ENCODE results near the gene CTNNA1. TPM values are rescaled to one million over a fixed set of nuclear protein-coding genes. Genes with fewer than 3 reads are reported as not detected.

CTNNA1 gene
- total RNA-seq, 2 experiments from 2014 or later, result 58.1 to 69.7 TPM

GRCh38 chr5:138949223-138949574 is 196.0 kb downstream of the CTNNA1 start:
- no peaks in the 10 kb centered on the region for H3K27me3 Mint-ChIP-seq
- no peak overlapping the region for H3K4me3 Mint-ChIP-seq
- no peak overlapping the region for H3K27ac Mint-ChIP-seq
- H3K36me3 Mint-ChIP-seq, result no peaks in the 10 kb centered on the region
- no peak for DNase-seq
- peaks cover 15% of the 10 kb centered on the region for H3K4me1 Mint-ChIP-seq
- no peaks in the 10 kb centered on the region for H3K9me3 Mint-ChIP-seq

GRCh38 chr5:138949988-138950387 is 196.8 kb downstream of the CTNNA1 start:
- Mint-ChIP-seq H3K27me3 (no peaks in the 10 kb centered on the region), H3K4me3 (no peak overlapping the region), H3K4me1 (peaks cover 15% of the 10 kb centered on the region), H3K36me3 (no peaks in the 10 kb centered on the region), H3K27ac (no peak overlapping the region), H3K9me3 (no peaks in the 10 kb centered on the region)
- no peak for DNase-seq

- no peaks in the 10 kb centered on the region for H3K27me3 Mint-ChIP-seq
- H3K4me3 Mint-ChIP-seq, result no peak overlapping the region
- no peaks in the 10 kb centered on the region for H3K36me3 Mint-ChIP-seq
- H3K9me3 Mint-ChIP-seq, result no peaks in the 10 kb centered on the region
- no peak overlapping the region for H3K27ac Mint-ChIP-seq
- H3K4me1 Mint-ChIP-seq, result peaks cover 15% of the 10 kb centered on the region
- no peak for DNase-seq
These were observed 197.3 kb downstream of the CTNNA1 start for GRCh38 chr5:138950421-138951031.

DNA sequence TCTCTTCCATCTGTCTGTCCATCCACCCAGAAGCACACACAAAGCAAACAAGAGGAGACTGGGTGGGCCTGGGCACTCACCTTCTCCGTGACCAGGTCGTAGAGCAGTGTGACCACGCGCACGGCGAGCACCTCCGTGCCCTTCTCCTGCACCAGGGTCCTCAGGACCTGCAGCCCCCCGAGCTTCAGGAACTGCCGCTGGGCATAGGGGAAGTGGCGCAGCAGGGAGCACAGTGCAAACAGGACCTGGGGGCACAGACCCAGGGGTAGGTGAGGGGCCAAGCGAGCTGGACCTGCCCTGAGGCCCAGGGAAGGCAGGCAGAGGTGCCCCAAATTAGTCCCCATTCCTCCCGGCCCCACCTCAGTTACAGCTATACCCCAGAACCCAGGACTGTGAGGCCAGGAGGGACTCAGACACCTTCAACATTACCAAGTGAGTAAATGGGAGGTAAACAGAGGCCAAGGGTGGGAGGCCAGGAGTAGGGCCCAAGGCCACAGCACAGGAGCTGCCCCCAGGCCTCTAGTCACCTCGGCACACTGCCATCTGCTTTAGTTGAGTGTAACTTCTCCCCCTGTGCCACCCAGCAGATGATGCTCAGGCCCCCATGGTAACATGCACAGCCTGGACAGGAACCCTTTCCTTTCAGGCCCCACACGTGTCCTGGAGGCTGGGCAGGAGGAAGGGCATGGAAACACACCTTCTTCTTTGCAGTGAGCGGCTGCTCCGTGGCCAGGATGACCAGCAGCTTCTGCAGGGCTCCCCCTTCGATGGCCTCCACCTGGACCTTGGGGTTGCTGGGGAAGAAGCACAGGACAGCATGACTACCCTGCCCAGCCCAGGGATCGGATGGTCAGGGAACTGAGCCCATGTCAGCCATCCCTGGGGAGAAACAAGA is 198.1 kb downstream of the CTNNA1 start:
- no peaks in the 10 kb centered on the region for H3K9me3 Mint-ChIP-seq
- no peak overlapping the region for H3K4me3 Mint-ChIP-seq
- peaks cover 15% of the 10 kb centered on the region for H3K4me1 Mint-ChIP-seq
- no peak for DNase-seq
- H3K36me3 Mint-ChIP-seq, result no peaks in the 10 kb centered on the region
- H3K27me3 Mint-ChIP-seq, result no peaks in the 10 kb centered on the region
- H3K27ac Mint-ChIP-seq, result no peak overlapping the region

DNA sequence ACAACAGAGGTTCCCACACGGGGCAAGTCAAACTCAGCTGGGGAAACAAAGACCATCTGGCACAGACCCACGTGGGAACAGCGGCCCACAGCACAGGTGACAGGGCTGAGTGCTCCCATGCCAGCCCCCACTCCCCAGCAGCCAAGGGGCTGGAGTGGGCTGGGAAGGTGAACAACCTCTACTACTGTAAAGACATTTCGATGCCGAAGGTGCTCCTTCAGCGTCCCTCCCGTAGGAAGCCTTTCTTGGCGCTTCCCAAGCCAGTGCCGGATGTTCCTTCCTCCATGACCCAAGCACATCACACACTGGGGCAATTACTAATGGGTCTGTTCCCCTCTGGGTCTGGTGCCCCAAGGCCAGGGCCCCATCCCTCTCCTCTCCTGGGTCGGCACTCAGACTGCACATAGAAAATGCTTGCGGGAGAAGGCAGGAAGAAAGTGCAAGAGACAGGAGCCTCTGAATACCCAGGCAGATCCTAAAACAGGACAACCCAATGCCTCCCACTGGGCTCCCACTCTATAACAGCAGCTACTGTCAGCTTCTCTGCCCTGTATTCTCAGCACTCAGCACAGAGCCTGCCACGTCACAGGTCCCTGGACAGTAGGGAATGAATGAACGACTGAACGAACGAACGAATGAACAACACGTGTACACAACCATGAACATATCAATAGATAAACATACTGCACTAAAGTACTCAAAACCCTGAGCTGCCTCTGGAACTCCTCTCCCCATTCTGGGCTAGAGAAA is 198.9 kb downstream of the CTNNA1 start:
- H3K36me3 Mint-ChIP-seq, result no peaks in the 10 kb centered on the region
- no peaks in the 10 kb centered on the region for H3K9me3 Mint-ChIP-seq
- no peaks in the 10 kb centered on the region for H3K27me3 Mint-ChIP-seq
- no peak overlapping the region for H3K27ac Mint-ChIP-seq
- peaks cover 15% of the 10 kb centered on the region for H3K4me1 Mint-ChIP-seq
- DNase-seq, result no peak
- no peak overlapping the region for H3K4me3 Mint-ChIP-seq

DNA sequence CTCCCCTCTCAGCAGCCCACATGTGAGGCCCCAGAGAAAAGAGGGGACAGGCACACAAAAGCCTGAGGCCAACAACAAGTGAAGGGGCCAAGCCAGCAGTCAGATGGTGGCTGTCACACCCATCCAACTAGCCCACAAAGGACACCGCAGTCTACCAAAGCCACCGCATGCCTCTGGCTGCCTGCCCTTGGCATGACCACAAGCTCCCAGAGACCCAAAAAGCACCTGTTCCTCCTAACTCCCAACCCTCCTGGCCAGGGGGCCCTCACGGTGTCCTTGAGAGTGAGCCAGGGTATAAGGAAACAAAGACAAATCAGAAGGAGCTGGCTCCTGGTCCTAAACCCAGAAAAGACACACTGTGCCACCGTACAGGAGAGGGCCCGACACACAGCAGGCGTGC is 199.7 kb downstream of the CTNNA1 start:
- Mint-ChIP-seq H3K4me1 (peaks cover 15% of the 10 kb centered on the region), H3K36me3 (no peaks in the 10 kb centered on the region), H3K27me3 (no peaks in the 10 kb centered on the region), H3K27ac (no peak overlapping the region), H3K9me3 (no peaks in the 10 kb centered on the region), H3K4me3 (no peak overlapping the region)
- DNase-seq, result no peak

- peaks cover 15% of the 10 kb centered on the region for H3K4me1 Mint-ChIP-seq
- no peak overlapping the region for H3K4me3 Mint-ChIP-seq
- H3K27ac Mint-ChIP-seq, result no peak overlapping the region
- no peaks in the 10 kb centered on the region for H3K27me3 Mint-ChIP-seq
- H3K9me3 Mint-ChIP-seq, result no peaks in the 10 kb centered on the region
- no peak for DNase-seq
- H3K36me3 Mint-ChIP-seq, result no peaks in the 10 kb centered on the region
These were observed 200.4 kb downstream of the CTNNA1 start for GRCh38 chr5:138953387-138954256.

GRCh38 chr5:138954257-138955012 is 201.2 kb downstream of the CTNNA1 start:
- Mint-ChIP-seq H3K27ac (no peak overlapping the region), H3K36me3 (no peaks in the 10 kb centered on the region), H3K9me3 (no peaks in the 10 kb centered on the region), H3K4me3 (no peak overlapping the region), H3K27me3 (no peaks in the 10 kb centered on the region), H3K4me1 (peaks cover 15% of the 10 kb centered on the region)
- no peak for DNase-seq

DNA sequence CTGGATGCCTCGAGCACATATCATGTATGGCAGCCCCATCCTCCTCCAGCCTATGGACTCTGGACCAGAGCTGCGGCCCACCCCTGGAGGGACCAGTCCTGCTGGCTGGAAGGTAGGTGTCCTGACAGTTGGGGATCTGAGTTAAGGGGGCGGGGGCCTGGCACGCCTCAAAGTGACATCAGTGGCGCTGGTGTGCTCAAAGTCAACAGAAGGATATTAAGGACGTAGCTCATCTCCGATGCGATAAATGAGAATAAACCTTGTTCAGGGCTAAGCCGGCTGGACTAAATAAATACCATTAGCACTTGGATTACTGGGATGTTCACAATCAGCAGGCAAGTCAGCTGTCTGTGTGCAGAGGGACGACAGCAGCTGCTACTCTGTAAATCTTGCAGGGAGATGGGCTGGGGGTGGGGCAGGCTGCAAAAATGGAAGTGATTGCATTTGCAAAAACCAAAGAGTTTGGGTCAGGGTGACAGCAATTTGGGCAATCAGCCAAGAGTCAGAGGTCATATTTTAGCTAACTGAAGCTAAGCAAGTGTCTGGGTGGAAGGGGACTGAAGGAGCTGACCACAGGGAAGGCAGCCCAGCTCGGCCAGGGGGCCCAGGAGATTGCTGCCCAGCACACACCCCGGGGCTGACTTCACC is 201.9 kb downstream of the CTNNA1 start:
- Mint-ChIP-seq H3K27ac (no peak overlapping the region), H3K4me3 (no peak overlapping the region), H3K27me3 (no peaks in the 10 kb centered on the region), H3K4me1 (peaks cover 15% of the 10 kb centered on the region), H3K36me3 (no peaks in the 10 kb centered on the region), H3K9me3 (no peaks in the 10 kb centered on the region)
- DNase-seq, result no peak

DNA sequence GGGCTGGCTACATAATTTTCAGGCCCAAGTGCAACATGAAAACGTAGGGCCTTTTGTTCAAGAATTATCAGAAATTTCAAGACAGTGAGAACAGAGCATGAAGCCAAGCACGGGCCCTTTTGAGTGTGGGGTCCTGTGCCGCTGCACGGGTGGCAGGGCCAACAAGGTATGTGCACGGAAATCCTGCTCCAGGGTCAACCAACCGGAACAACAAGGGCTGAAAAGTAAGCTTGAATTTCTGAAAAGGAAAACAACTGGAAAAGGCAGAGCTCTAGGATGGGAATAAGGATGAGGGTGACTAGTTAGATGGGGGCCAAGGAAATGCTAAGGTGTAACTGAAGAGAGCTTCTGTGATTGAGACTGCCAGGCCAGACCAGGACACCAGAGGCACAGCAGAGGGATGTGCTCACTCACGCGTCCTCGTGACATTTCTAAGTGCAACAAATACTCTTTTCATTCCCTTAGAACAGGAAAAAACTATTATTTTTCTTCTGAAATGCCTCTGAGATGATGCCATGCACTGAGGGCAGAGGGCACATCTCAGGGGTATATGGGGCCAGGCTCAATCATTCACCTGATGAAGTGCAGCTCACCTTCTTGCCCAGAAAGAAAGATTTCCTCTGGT is 202.6 kb downstream of the CTNNA1 start:
- Mint-ChIP-seq H3K4me1 (peaks cover 15% of the 10 kb centered on the region), H3K4me3 (no peak overlapping the region), H3K36me3 (no peaks in the 10 kb centered on the region), H3K27ac (no peak overlapping the region), H3K27me3 (no peaks in the 10 kb centered on the region), H3K9me3 (no peaks in the 10 kb centered on the region)
- DNase-seq, result no peak

DNA sequence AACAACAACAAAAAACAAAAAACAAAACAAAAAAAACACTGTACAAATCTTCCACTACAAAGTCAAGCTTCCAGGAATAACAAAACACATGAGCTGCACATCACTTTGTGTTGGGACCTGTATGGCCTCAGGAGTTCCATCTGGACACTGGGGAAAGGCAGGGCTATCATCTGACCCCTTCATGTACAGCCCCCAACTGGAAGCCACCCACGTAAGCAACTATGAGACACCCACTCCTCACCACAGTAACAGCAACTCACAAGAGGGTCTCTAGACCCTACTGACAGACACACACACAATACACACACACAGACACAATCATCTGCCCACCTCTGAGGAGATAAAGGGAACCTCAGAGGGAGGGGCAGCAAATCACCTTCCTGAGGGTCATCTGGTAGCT is 203.6 kb downstream of the CTNNA1 start:
- Mint-ChIP-seq H3K4me1 (peaks cover 15% of the 10 kb centered on the region), H3K9me3 (no peaks in the 10 kb centered on the region), H3K27me3 (no peaks in the 10 kb centered on the region), H3K36me3 (no peaks in the 10 kb centered on the region), H3K27ac (no peak overlapping the region), H3K4me3 (no peak overlapping the region)
- no peak for DNase-seq

DNA sequence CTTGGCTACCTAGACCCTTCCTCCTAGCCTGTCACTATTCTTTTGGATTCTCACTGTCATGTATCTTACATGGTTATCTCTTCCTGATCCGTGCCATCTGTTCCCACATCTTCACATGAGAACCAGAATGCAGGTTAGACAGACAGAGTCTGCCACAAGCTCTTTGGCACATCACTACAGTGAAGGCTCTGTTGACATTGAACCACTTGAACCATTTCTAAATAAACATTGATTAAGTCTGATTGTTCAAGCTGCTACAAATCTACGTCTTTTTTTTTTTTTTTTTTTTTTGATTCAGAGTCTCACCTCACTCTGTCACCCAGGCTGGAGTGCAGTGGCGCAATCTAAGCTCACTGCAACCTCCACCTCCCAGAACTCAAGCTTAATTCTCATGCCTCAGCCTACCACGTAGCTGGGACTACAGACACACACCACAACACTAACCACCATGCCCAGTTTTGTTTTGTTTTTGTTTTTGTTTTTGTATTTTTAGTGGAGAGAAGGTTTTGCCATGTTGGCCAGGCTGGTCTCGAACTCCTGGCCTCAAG is 207.0 kb downstream of the CTNNA1 start:
- Mint-ChIP-seq H3K4me1 (no peaks in the 10 kb centered on the region), H3K36me3 (no peaks in the 10 kb centered on the region), H3K27ac (no peak overlapping the region), H3K9me3 (no peaks in the 10 kb centered on the region), H3K27me3 (no peaks in the 10 kb centered on the region), H3K4me3 (no peak overlapping the region)
- no peak for DNase-seq

- Mint-ChIP-seq H3K4me1 (no peaks in the 10 kb centered on the region), H3K27ac (no peak overlapping the region), H3K27me3 (no peaks in the 10 kb centered on the region), H3K36me3 (no peaks in the 10 kb centered on the region), H3K9me3 (no peaks in the 10 kb centered on the region), H3K4me3 (no peak overlapping the region)
- DNase-seq, result no peak
These were observed 208.0 kb downstream of the CTNNA1 start for GRCh38 chr5:138961221-138961620.

Measured in activated naive CD8-positive, alpha-beta T cell treated with anti-CD3 and anti-CD28 coated beads for 36 hours (primary cell).